ELF-1 (cell line): Measurements from ENCODE around the gene FBXO46.
"Not testable (repeated sequence)": the region's sequence is repeated elsewhere in the genome, so short reads cannot be mapped to it uniquely, and the experiment has no call there.

Experiments
- DNase-seq: peaks from one replicate; pipeline ENCODE4 v3.0.0-alpha.2; 2016; ENCODE audit warnings: low read depth, low spot score

Gene FBXO46

GRCh38 chr19:45728683-45729082 is 2.0 kb downstream of the FBXO46 start:
- not testable (repeated sequence) for DNase-seq

DNA sequence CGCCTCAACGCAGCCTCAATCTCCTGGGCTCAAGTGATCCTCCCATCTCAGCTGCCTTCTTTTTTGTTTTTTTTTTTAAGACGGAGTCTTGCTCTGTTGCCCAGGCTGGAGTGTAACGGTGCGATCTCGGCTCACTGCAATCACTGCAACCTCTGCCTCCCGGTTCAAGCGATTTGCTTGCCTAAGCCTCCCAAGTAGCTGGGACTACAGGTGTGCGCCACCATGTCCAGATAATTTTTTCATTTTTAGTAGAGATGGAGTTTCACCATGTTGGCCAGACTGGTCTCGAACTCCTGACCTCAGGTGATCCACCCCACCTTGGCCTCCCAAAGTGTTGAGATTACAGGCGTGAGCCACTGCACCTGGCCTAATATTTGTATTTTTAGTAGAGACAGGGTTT is 10.6 kb downstream of the FBXO46 start:
- not testable (repeated sequence) for DNase-seq

DNA sequence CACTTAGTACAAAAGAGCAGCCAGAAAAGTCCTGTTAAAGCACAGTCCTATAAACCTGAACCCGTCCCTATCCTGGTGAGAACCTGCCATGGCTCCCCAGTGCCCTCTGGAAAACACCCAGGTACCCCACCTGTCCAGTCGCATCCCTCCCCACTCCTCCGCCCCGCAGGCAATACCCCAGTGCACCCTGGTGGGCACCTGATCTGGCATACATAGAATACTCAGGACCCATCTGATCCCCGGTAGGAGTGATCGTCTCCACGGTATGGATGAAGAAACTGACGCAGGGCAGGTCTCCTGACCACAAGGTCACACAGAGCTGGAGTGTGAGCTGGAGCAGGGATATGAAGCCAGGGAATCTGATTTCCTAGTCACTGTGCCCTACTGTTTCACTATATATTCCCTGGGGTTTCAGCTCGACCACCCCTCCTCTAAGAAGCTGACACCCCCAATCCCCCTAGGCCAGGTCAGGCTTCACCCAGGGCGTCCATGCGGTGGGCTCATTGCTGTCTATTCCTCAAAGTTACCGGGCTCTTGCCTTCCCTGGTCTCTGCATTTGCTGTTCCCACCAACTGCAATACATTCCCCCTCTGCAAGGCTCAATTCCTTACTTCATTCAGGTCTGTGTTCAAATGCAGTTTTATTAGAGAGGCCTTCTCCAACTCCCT is 12.6 kb downstream of the FBXO46 start:
- DNase-seq, result no peak

DNA sequence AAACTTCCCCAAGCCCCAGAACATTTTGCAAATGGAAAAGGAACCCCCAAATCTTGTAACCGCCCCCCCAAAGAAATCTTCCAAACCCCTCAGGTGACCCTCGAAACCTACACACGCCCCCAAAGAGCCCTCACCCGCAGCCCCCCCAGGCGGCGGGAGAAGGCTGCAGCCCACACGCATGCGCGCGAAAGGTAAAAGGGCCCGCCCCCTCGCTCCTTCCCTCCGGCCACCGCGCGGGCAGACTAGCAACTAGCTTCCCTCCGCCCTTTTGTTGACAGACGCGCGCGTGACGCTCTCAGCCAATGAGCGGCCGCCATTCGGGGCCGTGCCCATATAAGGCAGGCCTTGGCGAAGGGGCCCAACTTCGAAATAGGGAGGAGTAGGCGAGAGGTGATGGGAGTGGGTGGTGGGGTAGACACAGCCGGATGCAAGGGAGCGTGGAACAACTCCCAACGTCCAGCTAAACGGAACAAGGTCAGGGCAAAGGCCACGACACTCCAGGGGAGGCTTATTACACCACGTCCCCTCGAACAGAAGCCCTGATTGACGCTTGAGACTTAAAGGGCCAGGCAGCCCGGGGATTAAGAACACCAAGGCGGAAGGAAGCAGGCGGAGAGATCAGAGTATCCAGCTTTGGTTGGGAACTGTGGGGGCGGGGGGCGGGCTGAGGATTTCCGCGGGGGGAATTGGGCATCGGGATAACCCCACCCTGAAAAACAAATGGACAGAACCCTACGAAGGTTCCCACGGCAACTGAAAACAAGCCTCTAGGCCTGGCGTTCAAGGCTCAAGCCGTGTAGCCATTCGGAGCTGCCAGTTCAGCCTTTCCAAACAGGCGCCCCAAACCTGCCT is 13.3 kb downstream of the FBXO46 start:
- DNase-seq, result peak; percentile 100

DNA sequence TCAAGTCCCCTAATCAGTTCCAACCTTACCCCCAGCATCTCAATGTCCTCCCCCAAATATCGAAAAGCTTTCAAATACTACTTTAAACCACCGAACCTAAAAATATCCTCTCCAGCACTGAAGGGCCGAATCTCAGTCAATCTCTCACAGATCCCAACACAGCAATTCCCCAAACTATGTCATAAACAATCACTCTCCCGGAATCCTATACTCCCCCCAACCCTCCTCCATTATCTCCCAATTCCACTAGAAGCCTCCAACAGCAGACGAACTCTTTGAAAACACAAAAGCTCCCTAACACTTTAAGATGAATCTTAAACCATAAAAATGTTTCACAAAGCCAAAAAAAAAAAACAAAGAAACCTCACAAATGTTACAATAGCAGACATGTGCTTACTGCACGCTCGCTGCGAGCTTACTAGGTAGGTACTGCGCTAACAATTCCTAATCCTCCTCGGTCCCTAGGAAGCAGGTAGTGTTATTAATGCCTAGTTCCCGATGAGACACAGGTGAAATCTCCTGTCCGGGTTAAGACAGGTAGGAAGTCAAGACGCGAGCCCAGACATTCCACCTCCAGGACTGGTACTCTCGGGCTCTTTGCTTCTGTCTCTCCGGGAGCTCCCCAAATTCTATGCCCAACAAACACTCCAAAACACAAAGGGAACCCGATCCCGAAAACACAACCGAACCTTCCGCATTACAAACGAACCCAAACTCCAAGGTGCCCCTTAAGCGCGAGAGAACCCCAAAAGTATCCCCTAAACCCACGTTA is 14.2 kb downstream of the FBXO46 start:
- peak; percentile 51 for DNase-seq

- DNase-seq, result no peak
Measured at GRCh38 chr19:45715139-45715538, 15.6 kb downstream of the FBXO46 start.

DNA sequence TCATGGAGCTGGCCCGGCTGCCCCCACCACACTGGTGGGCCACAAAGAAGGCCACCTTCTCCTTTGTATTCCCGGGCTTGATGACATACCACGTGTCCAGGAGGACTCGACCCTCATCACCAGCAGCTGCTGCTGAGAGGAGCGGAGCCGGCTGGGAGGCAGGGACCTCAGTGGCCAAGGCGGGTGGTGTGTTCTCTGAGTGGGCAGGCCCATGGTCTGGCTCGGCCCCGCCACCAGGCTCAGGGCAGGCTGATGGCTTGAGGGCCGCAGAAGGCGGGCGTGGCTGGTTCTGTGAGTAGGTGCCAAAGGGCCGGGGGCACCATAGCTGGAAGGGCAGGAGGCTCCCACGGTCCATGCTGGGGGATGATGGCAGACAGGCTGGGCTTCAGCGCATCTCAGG is 17.6 kb downstream of the FBXO46 start:
- no peak for DNase-seq

GRCh38 chr19:45712699-45713067 is 18.0 kb downstream of the FBXO46 start:
- no peak for DNase-seq

DNA sequence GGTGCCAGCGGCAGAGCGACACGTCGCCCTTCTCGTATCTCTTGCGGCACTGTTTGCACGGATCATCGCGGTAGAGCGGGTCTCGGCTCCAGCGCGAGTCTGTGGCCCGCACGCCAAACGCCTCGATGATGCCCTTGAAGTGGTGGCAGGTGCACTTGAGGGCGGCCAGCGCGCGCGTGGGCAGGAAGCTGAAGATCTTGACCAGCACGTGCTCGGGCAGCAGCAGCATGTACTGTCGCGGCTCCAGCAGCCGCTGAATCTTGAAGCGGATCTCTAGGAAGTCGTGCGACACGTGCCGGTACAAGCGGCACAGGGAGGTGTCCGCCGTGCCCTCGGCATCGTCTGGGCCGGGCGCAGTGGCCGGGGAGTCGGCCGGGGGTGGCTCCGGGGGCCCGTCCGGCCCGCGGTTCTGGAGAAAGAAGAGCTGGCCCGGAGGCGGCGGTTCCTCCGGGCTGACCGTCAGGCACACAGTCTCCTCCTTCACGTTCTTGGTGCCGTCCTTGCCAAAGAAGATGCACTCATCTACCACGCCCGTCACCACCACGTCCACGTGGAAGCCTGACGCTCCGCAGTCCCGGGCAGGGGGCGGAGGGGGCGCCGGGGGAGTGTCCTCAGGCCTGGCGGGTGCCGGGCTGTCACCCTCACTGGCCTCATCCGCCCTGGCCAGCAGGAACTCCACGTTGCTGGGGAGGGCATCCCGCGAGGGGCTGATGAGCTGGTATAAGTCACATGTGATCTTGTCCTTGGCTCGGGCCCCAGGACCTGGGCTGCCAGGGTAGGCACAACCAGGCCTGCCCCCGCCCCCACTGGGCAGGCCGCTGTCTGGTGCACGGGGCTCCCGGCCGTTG is 18.6 kb downstream of the FBXO46 start:
- DNase-seq, result no peak

GRCh38 chr19:45710356-45711130 is 20.2 kb downstream of the FBXO46 start:
- no peak for DNase-seq

DNA sequence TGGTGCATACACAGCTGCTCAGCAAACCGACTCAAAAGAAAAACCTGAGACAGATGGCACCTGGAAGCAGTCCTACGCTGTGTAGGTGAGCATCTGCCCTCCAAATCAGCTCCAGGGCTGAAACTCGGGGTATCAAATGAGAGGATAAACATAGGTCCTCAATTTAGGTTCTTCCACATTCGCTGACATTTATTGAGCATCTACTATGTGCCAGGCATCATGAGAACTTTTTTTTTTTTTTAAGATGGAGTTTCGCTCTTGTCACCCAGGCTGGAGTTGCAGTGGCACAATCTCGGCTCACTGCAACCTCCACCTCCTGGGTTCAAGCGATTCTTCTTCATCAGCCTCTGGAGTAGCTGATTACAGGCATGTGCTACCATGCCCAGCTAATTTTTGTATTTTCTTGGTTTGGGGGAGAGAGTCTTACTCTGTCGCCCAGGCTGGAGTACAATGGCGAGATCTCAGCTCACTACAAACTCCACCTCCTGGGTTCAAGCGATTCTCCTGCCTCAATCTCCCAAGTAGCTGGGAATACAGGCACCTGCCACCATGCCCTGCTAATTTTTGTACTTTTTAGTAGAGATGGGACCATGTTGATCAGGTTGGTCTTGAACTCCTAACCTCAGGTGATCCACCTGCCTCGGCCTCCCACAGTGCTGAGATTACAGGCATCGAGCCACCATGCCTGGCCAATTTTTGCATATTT is 24.8 kb downstream of the FBXO46 start:
- no peak for DNase-seq

DNA sequence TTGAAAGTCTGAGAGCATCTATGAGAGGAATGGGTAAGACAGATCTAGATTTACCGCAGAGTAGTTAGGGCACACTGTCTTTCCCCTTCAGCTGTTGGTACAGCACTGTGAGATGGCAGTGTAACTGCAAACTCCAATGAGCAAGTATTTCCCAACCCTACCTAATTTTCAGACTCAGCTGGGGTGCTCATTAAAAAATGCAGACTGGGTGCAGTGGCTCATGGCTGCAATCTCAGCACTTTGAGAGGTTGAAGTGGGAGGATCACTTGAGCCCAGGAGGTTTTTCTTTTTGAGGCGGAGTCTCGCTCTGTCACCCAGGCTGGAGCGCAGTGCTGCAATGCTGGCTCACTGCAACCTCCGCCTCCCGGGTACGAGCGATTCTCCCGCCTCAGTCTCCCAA is 25.6 kb downstream of the FBXO46 start:
- no peak for DNase-seq

- no peak for DNase-seq
Measured at GRCh38 chr19:45701676-45702075, 29.0 kb downstream of the FBXO46 start.

DNA sequence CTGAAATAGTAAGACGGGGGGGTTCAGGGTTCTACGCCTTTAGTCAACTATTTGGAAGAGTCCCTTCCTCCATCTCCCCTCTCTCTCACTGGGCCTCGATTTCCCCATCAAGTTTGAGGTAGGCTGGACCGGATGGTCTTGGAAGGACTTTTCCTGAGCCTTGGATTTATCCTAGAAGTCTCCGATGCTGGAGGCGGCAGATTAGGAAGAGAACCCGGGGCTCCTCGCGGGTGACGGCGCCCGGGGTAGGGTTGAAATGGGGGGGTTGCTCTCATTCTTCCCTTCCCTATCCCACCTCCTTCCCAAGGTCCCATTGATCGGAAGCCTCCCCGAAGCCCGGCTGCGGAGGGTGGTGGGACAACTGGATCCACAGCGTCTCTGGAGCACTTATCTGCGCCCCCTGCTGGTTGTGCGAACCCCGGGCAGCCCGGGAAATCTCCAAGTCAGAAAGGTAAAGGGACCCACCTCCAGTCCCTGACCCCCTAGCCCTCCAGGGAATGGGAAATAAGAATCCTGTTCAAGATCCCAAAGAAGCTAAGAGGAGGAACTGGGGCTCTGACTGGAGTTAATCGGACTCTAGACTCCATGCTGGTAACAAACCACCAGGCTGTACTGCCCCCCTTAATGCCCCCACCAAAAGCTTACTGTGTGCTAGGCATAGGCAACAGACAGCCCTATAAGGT is 37.4 kb downstream of the FBXO46 start:
- peak; percentile 89 for DNase-seq

DNA sequence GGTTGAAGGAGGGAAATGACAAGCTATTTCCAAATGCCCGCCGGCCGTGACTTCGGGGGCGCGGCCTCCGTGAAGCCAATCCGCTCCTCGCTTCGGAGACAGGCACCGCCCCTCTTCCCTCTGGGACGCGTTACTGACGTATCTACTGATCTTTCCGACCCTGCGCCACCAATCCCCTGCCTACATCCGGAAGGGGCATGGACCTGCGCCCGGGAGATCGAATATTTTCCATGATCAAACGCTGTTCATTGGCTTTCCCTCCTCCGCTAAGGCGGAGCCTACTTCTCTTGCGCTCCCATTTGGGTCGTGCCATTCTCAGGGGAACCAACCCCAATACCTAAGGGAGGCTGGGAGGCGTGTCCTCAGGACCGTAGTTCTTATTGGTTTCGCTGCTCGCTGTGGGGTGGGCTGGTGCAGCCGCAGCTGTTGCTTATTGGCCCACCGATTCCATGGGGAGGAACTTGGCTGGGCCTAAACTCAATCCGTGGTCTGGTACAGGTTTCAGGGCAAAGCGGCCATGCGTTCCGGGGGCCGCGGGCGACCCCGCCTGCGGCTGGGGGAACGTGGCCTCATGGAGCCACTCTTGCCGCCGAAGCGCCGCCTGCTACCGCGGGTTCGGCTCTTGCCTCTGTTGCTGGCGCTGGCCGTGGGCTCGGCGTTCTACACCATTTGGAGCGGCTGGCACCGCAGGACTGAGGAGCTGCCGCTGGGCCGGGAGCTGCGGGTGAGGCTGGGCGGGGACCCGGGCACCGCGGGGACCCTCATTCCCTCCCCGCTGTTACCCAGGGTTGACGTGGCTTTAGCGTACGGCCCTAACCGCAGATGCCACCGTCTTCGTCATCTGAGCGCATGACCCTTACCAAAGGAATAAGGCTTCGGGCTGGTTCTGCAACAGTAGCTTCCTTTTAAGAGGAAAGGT is 38.2 kb downstream of the FBXO46 start, which contains the start of gene QPCTL:
TSS of gene QPCTL (plus strand) at position 480 of the 919 bp plus-strand sequence. CDS start at position 518, 38 bp downstream.
- peak; percentile 100 for DNase-seq

DNA sequence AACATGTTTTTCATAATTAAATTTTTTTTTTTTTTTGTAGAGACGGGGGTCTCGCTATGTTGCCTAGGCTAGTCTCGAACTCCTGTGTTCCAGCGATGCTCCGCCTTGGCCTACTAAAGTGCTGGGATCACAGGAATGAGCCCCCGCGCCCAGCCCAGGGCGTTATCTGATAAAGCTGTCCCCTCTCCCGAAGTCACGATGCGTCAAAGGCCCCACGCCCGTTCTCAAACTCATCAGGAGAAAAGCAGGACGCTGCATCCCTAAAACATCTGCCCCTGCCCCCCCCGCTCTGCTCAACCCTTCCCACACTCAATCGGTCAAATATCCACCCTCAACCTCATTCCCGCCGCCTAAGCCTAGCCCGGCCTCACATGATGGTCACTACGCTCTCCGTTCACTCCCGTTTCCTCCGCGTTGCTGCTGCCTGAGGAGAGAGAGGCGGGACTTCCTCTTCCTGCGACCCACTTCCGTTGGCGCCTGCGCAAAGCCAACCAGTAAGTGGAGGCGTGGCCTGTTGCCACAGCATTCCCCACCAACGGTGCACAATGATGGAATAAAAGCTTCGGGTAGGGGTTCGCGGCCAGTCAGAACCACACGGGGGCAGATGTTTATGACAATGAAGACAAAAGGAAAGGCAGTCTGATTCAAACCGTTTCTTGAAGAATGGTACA is 39.0 kb downstream of the FBXO46 start, which contains the start of gene SNRPD2:
TSS of gene SNRPD2 (minus strand) at position 438 of the 671 bp plus-strand sequence. CDS start at position 373, 65 bp downstream.
- peak; percentile 98 for DNase-seq

GRCh38 chr19:45687599-45687998 is 43.1 kb downstream of the FBXO46 start:
- DNase-seq, result no peak
